ENCODE measurements around the gene ADAT1.

Gene ADAT1

GRCh38 chr16:75555213-75555706 lies 67.8 kb downstream of the ADAT1 start:
- H3K4me3 ChIP-seq (ENCODE audit: low read depth in 1 of 2, low read length in 1 of 2), result peak overlapping the region; percentile 78 to 89
- H3K27ac ChIP-seq, result no peak overlapping the region
- H3K9me3 ChIP-seq, result no peaks in the 10 kb centered on the region
- TF ChIP-seq, protein P1, sequence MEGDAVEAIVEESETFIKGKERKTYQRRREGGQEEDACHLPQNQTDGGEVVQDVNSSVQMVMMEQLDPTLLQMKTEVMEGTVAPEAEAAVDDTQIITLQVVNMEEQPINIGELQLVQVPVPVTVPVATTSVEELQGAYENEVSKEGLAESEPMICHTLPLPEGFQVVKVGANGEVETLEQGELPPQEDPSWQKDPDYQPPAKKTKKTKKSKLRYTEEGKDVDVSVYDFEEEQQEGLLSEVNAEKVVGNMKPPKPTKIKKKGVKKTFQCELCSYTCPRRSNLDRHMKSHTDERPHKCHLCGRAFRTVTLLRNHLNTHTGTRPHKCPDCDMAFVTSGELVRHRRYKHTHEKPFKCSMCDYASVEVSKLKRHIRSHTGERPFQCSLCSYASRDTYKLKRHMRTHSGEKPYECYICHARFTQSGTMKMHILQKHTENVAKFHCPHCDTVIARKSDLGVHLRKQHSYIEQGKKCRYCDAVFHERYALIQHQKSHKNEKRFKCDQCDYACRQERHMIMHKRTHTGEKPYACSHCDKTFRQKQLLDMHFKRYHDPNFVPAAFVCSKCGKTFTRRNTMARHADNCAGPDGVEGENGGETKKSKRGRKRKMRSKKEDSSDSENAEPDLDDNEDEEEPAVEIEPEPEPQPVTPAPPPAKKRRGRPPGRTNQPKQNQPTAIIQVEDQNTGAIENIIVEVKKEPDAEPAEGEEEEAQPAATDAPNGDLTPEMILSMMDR (IDR thresholded peaks at IDR 0.05), result no peak
- H3K36me3 ChIP-seq, result no peaks in the 10 kb centered on the region
- H3K4me1 ChIP-seq (ENCODE audit: control insufficient read depth in 1 of 2, insufficient read depth in 1 of 2, low read depth in 1 of 2, low read length in 1 of 2), result peaks cover 16 to 17% of the 10 kb centered on the region in 2 experiments
- peaks cover 55% of the 10 kb centered on the region for H3K27me3 ChIP-seq

DNA sequence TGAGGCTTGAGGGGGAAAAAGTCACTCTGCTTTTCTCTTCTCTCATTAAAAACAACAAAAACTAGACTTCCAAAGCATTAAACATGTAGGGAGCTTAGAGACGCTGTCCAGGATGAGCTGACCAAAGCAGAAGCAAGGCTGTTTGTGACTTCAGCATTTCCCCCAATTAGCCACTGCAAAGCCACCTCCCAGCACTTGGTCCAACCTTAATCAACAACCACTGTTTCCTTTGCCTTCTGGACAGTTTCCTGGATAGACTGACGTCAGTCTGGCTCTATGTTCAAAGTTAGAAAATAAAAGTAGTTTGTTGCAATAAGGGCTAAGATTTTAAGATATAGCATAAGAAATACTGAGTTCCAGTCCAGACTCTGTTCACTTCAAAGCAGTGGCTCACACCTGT lies 70.1 kb downstream of the ADAT1 start:
- Histone ChIP-seq H3K4me3 (ENCODE audit: low read depth in 1 of 2, low read length in 1 of 2) (no peak overlapping the region), H3K9me3 (no peaks in the 10 kb centered on the region), H3K27me3 (peaks cover 35% of the 10 kb centered on the region), H3K36me3 (no peaks in the 10 kb centered on the region), H3K27ac (no peak overlapping the region), H3K4me1 (ENCODE audit: control insufficient read depth in 1 of 2, insufficient read depth in 1 of 2, low read depth in 1 of 2, low read length in 1 of 2) (peaks cover 16 to 17% of the 10 kb centered on the region in 2 experiments)
- TF ChIP-seq, protein P1 (IDR thresholded peaks at IDR 0.05), result no peak

- no peak overlapping the region for H3K27ac ChIP-seq
- TF ChIP-seq, protein P1 (IDR thresholded peaks at IDR 0.05), result no peak
- no peak overlapping the region for H3K4me3 ChIP-seq (ENCODE audit: low read depth in 1 of 2, low read length in 1 of 2)
- no peaks in the 10 kb centered on the region for H3K36me3 ChIP-seq
- no peaks in the 10 kb centered on the region for H3K9me3 ChIP-seq
- H3K27me3 ChIP-seq, result peaks cover 27% of the 10 kb centered on the region
- H3K4me1 ChIP-seq (ENCODE audit: control insufficient read depth in 1 of 2, insufficient read depth in 1 of 2, low read depth in 1 of 2, low read length in 1 of 2), result peaks cover 2% of the 10 kb centered on the region in 2 experiments
These were observed 72.8 kb downstream of the ADAT1 start for GRCh38 chr16:75550211-75550662.
